Nephron progenitor cell (in vitro differentiated cells): ENCODE measurements around the gene BMP2K.
"Not testable (repeated sequence)": the region's sequence is repeated elsewhere in the genome, so short reads cannot be mapped to it uniquely, and the experiment has no call there.

Experiments
- DNase-seq: peaks from one replicate; pipeline ENCODE4 v3.0.0; 2021
- H3K27ac Mint-ChIP-seq: 2 replicates; pipeline ENCODE4 v1.8.0; 2021; ENCODE audit warnings: mild to moderate bottlenecking, moderate library complexity, mixed read lengths
- H3K27me3 Mint-ChIP-seq: 2 replicates; pipeline ENCODE4 v1.8.0; 2021; ENCODE audit warnings: mild to moderate bottlenecking, low read depth, mixed read lengths; ENCODE audit not compliant: poor library complexity
- H3K36me3 Mint-ChIP-seq: 2 replicates; pipeline ENCODE4 v1.8.0; 2021; ENCODE audit warnings: low read depth, mixed read lengths
- H3K4me1 Mint-ChIP-seq: 2 replicates; pipeline ENCODE4 v1.8.0; 2021; ENCODE audit warnings: mixed read lengths
- H3K4me3 Mint-ChIP-seq: 2 replicates; pipeline ENCODE4 v1.8.0; 2021; ENCODE audit warnings: mild to moderate bottlenecking, moderate library complexity, mixed read lengths
- H3K9me3 Mint-ChIP-seq: 2 replicates; pipeline ENCODE4 v1.8.0; 2021; ENCODE audit warnings: mild to moderate bottlenecking, moderate library complexity, mixed read lengths
- CTCF ChIP-seq: fragments of 200-600 bp; sonication (generic); IDR thresholded peaks from 2 replicates; pipeline ENCODE4 v1.5.0; 2021; ENCODE audit warnings: antibody characterized with exemption

The BMP2K gene

GRCh38 chr4:78846258-78846657 is 70.1 kb downstream of the BMP2K start:
- H3K4me3 Mint-ChIP-seq = no peak overlapping the region
- no peak overlapping the region for H3K27ac Mint-ChIP-seq
- no peak for TF ChIP-seq CTCF
- DNase-seq = no peak
- no peaks in the 10 kb centered on the region for H3K27me3 Mint-ChIP-seq
- H3K4me1 Mint-ChIP-seq = no peaks in the 10 kb centered on the region
- H3K36me3 Mint-ChIP-seq = peaks cover 15% of the 10 kb centered on the region
- no peaks in the 10 kb centered on the region for H3K9me3 Mint-ChIP-seq

- H3K27ac Mint-ChIP-seq = peak overlapping the region; percentile 70
- no peaks in the 10 kb centered on the region for H3K9me3 Mint-ChIP-seq
- H3K4me1 Mint-ChIP-seq = no peaks in the 10 kb centered on the region
- H3K27me3 Mint-ChIP-seq = no peaks in the 10 kb centered on the region
- H3K36me3 Mint-ChIP-seq = peaks cover 18% of the 10 kb centered on the region
- no peak for TF ChIP-seq CTCF
- no peak for DNase-seq
- no peak overlapping the region for H3K4me3 Mint-ChIP-seq
Observed at GRCh38 chr4:78862314-78862737, 86.2 kb downstream of the BMP2K start.

GRCh38 chr4:78863254-78863869 is 87.2 kb downstream of the BMP2K start:
- no peak for TF ChIP-seq CTCF
- H3K27ac Mint-ChIP-seq = peak overlapping the region; percentile 33
- H3K36me3 Mint-ChIP-seq = peaks cover 28% of the 10 kb centered on the region
- DNase-seq = no peak
- no peaks in the 10 kb centered on the region for H3K4me1 Mint-ChIP-seq
- H3K4me3 Mint-ChIP-seq = no peak overlapping the region
- no peaks in the 10 kb centered on the region for H3K27me3 Mint-ChIP-seq
- H3K9me3 Mint-ChIP-seq = no peaks in the 10 kb centered on the region

GRCh38 chr4:78863991-78864390 is 87.8 kb downstream of the BMP2K start:
- no peaks in the 10 kb centered on the region for H3K27me3 Mint-ChIP-seq
- no peak overlapping the region for H3K27ac Mint-ChIP-seq
- no peaks in the 10 kb centered on the region for H3K4me1 Mint-ChIP-seq
- H3K9me3 Mint-ChIP-seq = no peaks in the 10 kb centered on the region
- no peak for DNase-seq
- peaks cover 34% of the 10 kb centered on the region for H3K36me3 Mint-ChIP-seq
- TF ChIP-seq CTCF = no peak
- H3K4me3 Mint-ChIP-seq = no peak overlapping the region

- TF ChIP-seq CTCF = peak; percentile 81
- H3K4me3 Mint-ChIP-seq = no peak overlapping the region
- H3K36me3 Mint-ChIP-seq = peaks cover 34% of the 10 kb centered on the region
- H3K9me3 Mint-ChIP-seq = no peaks in the 10 kb centered on the region
- DNase-seq = peak; percentile 23
- H3K27ac Mint-ChIP-seq = no peak overlapping the region
- H3K4me1 Mint-ChIP-seq = no peaks in the 10 kb centered on the region
- H3K27me3 Mint-ChIP-seq = no peaks in the 10 kb centered on the region
Observed at GRCh38 chr4:78864405-78865024, 88.4 kb downstream of the BMP2K start.

- Mint-ChIP-seq H3K36me3 (peaks cover 39% of the 10 kb centered on the region), H3K27me3 (no peaks in the 10 kb centered on the region), H3K27ac (no peak overlapping the region), H3K4me1 (no peaks in the 10 kb centered on the region), H3K4me3 (no peak overlapping the region), H3K9me3 (no peaks in the 10 kb centered on the region)
- DNase-seq = no peak
- TF ChIP-seq CTCF = no peak
Observed at GRCh38 chr4:78865451-78865850, 89.3 kb downstream of the BMP2K start.

GRCh38 chr4:78868712-78869111 is 92.6 kb downstream of the BMP2K start:
- H3K9me3 Mint-ChIP-seq, H3K4me3 Mint-ChIP-seq, DNase-seq, H3K4me1 Mint-ChIP-seq, H3K27me3 Mint-ChIP-seq, H3K27ac Mint-ChIP-seq: not testable (repeated sequence)
- peaks cover 58% of the 10 kb centered on the region for H3K36me3 Mint-ChIP-seq
